Osteocyte (in vitro differentiated cells): ENCODE results near the gene ZNF598. TPM values are rescaled to one million over a fixed set of nuclear protein-coding genes. Genes with fewer than 3 reads are reported as not detected.

Experiments used
- DNase-seq: peaks from one replicate; pipeline ENCODE4 v3.0.0; 2021; ENCODE audit warnings: mixed read lengths; ENCODE audit not compliant: unreplicated experiment; ENCODE audit errors: extremely low spot score
- H3K27ac Mint-ChIP-seq: one replicate; pipeline ENCODE4 v1.8.0; 2021; ENCODE audit warnings: mild to moderate bottlenecking, mixed read lengths; ENCODE audit not compliant: unreplicated experiment
- H3K27me3 Mint-ChIP-seq: one replicate; pipeline ENCODE4 v1.8.0; 2021; ENCODE audit warnings: mixed read lengths; ENCODE audit not compliant: unreplicated experiment
- H3K36me3 Mint-ChIP-seq: one replicate; pipeline ENCODE4 v1.8.0; 2021; ENCODE audit warnings: mixed read lengths; ENCODE audit not compliant: unreplicated experiment
- H3K4me1 Mint-ChIP-seq: one replicate; pipeline ENCODE4 v1.8.0; 2021; ENCODE audit warnings: mixed read lengths; ENCODE audit not compliant: unreplicated experiment
- H3K4me3 Mint-ChIP-seq: one replicate; pipeline ENCODE4 v1.8.0; 2021; ENCODE audit warnings: mild to moderate bottlenecking, moderate library complexity, mixed read lengths; ENCODE audit not compliant: unreplicated experiment
- H3K9me3 Mint-ChIP-seq: one replicate; pipeline ENCODE4 v1.8.0; 2021; ENCODE audit warnings: mixed read lengths; ENCODE audit not compliant: unreplicated experiment
- CTCF ChIP-seq: fragments of 200-600 bp; sonication (generic); IDR thresholded peaks from 2 replicates; pipeline ENCODE4 v1.5.0; 2021; ENCODE audit warnings: antibody characterized with exemption, mild to moderate bottlenecking, moderate library complexity
- total RNA-seq: library from RNA; stranded (reverse); gene quantifications from 2 replicates; pipeline ENCODE4 v1.2.1, GENCODE V29; 2021

The ZNF598 gene
- total RNA-seq, 1 donor from 2014 or later, result 46.9 TPM

GRCh38 chr16:2047330-2048115, 37.9 kb upstream of the ZNF598 start, which contains the start of the genes NTHL1 and TSC2:
NTHL1 (minus strand) TSS chr16:2047834; CDS start chr16:2047823, 11 bp downstream.
TSC2 (plus strand) TSS chr16:2047985; CDS start chr16:2048616, 631 bp downstream.
- Mint-ChIP-seq H3K36me3 (peaks cover 4% of the 10 kb centered on the region), H3K9me3 (no peaks in the 10 kb centered on the region), H3K27me3 (no peaks in the 10 kb centered on the region), H3K4me1 (peaks cover 30% of the 10 kb centered on the region), H3K27ac (peak within 1 kb of the TSS; percentile 85), H3K4me3 (peak within 1 kb of the TSS; percentile 89)
- peak; percentile 99 for DNase-seq
- peak; percentile 55 for TF ChIP-seq CTCF

- DNase-seq, result no peak
- H3K9me3 Mint-ChIP-seq, result no peaks in the 10 kb centered on the region
- peaks cover 3% of the 10 kb centered on the region for H3K36me3 Mint-ChIP-seq
- peak overlapping the region; percentile 87 for H3K4me3 Mint-ChIP-seq
- peaks cover 33% of the 10 kb centered on the region for H3K4me1 Mint-ChIP-seq
- peak overlapping the region; percentile 85 for H3K27ac Mint-ChIP-seq
- TF ChIP-seq CTCF, result no peak
- H3K27me3 Mint-ChIP-seq, result no peaks in the 10 kb centered on the region
Measured at GRCh38 chr16:2046893-2047329, 37.3 kb upstream of the ZNF598 start.

GRCh38 chr16:2045965-2046892, 36.6 kb upstream of the ZNF598 start:
- Mint-ChIP-seq H3K27ac (no peak overlapping the region), H3K36me3 (peaks cover 1% of the 10 kb centered on the region), H3K9me3 (no peaks in the 10 kb centered on the region), H3K4me3 (peak overlapping the region; percentile 87), H3K27me3 (no peaks in the 10 kb centered on the region), H3K4me1 (peaks cover 39% of the 10 kb centered on the region)
- DNase-seq, result no peak
- no peak for TF ChIP-seq CTCF

GRCh38 chr16:2044541-2044940, 34.9 kb upstream of the ZNF598 start:
- H3K36me3 Mint-ChIP-seq, result no peaks in the 10 kb centered on the region
- no peaks in the 10 kb centered on the region for H3K9me3 Mint-ChIP-seq
- H3K4me1 Mint-ChIP-seq, result peaks cover 56% of the 10 kb centered on the region
- no peak overlapping the region for H3K27ac Mint-ChIP-seq
- H3K4me3 Mint-ChIP-seq, result no peak overlapping the region
- H3K27me3 Mint-ChIP-seq, result no peaks in the 10 kb centered on the region
- no peak for DNase-seq
- TF ChIP-seq CTCF, result no peak
